HepG2 (cell line): ENCODE data around the gene VAV2. TPM values are rescaled to one million over a fixed set of nuclear protein-coding genes. Genes with fewer than 3 reads are reported as not detected.

Experiments
- AFF4 ChIP-seq: sonication (generic); formaldehyde crosslinking; IDR thresholded peaks from 2 replicates; pipeline ENCODE4 v1.4.0; 2020; ENCODE audit warnings: missing genetic modification reagents
- AGO1 ChIP-seq: fragments of 200-400 bp; formaldehyde crosslinking; IDR thresholded peaks from 2 replicates; pipeline ENCODE4 v1.6.1; 2017; ENCODE audit warnings: mild to moderate bottlenecking, low read depth, low read length, moderate library complexity; ENCODE audit not compliant: poor library complexity, severe bottlenecking
- ARNTL ChIP-seq: sonication (generic); formaldehyde crosslinking; IDR thresholded peaks from 2 replicates; pipeline ENCODE4 v1.4.0; 2020; ENCODE audit warnings: mild to moderate bottlenecking, missing genetic modification reagents
- DNMT3B ChIP-seq: conservative IDR thresholded peaks from 2 replicates; pipeline ENCODE4 v1.6.1; 2016; ENCODE audit warnings: missing biosample characterization, control low read depth
- E2F1 ChIP-seq: sonication (generic); formaldehyde crosslinking; IDR thresholded peaks from 2 replicates; pipeline ENCODE4 v1.5.0; 2020; ENCODE audit warnings: missing genetic modification reagents
- FLYWCH1 ChIP-seq: sonication (generic); formaldehyde crosslinking; IDR thresholded peaks from 2 replicates; pipeline ENCODE4 v1.8.1; 2023; ENCODE audit warnings: mild to moderate bottlenecking, missing genetic modification reagents
- HNF1B ChIP-seq: sonication (generic); formaldehyde crosslinking; IDR thresholded peaks from 2 replicates; pipeline ENCODE4 v1.5.1; 2020; ENCODE audit warnings: mild to moderate bottlenecking, moderate library complexity, missing genetic modification reagents
- HOXA5 ChIP-seq: sonication (generic); formaldehyde crosslinking; IDR thresholded peaks from 2 replicates; pipeline ENCODE4 v1.4.0; 2020; ENCODE audit warnings: missing genetic modification reagents
- JUND ChIP-seq: sonication (generic); formaldehyde crosslinking; IDR thresholded peaks from 2 replicates; pipeline ENCODE4 v1.8.0; 2022; ENCODE audit warnings: mild to moderate bottlenecking, missing genetic modification reagents
- KMT2B ChIP-seq: IDR thresholded peaks from 2 replicates; pipeline ENCODE4 v1.6.1; 2016; ENCODE audit warnings: missing genetic modification reagents, missing compliant biosample characterization
- LCORL ChIP-seq, 2 experiments: fragments of 450-650 bp in 1 of 2; sonication (generic) in 1 of 2; formaldehyde crosslinking in 1 of 2; IDR thresholded peaks; 2 replicates each; pipeline versions ENCODE4 v1.5.0 to v1.6.1; 2017 to 2020; ENCODE audit warnings: antibody characterized with exemption in 1 of 2, missing genetic modification reagents in 1 of 2
- MTA1 ChIP-seq: sonication (generic); formaldehyde crosslinking; IDR thresholded peaks from 2 replicates; pipeline ENCODE4 v1.4.0; 2020; ENCODE audit warnings: missing genetic modification reagents, mild to moderate bottlenecking, borderline replicate concordance
- PHF5A ChIP-seq: IDR thresholded peaks from one replicate; pipeline ENCODE4 v1.6.1; 2018; ENCODE audit warnings: low read depth, missing genetic modification reagents; ENCODE audit not compliant: unreplicated experiment
- PRMT3 ChIP-seq: sonication (generic); formaldehyde crosslinking; IDR thresholded peaks from 2 replicates; pipeline ENCODE4 v1.8.1; 2022; ENCODE audit warnings: low read depth, mild to moderate bottlenecking, moderate library complexity, missing genetic modification reagents, borderline replicate concordance
- ZC3H13 ChIP-seq: sonication (generic); formaldehyde crosslinking; IDR thresholded peaks from 2 replicates; pipeline ENCODE4 v1.8.1; 2023; ENCODE audit warnings: mild to moderate bottlenecking, missing genetic modification reagents, moderate library complexity
- ZFP37 ChIP-seq: sonication (generic); formaldehyde crosslinking; IDR thresholded peaks from 2 replicates; pipeline ENCODE4 v1.4.0; 2020; ENCODE audit warnings: missing genetic modification reagents, borderline replicate concordance
- ZFP90 ChIP-seq: sonication (generic); formaldehyde crosslinking; IDR thresholded peaks from 2 replicates; pipeline ENCODE4 v1.8.0; 2022; ENCODE audit warnings: missing genetic modification reagents, mild to moderate bottlenecking, inconsistent platforms, borderline replicate concordance
- ZNF121 ChIP-seq: sonication (generic); formaldehyde crosslinking; IDR thresholded peaks from 2 replicates; pipeline ENCODE4 v1.5.0; 2020; ENCODE audit warnings: mild to moderate bottlenecking, missing genetic modification reagents
- ZNF850 ChIP-seq: sonication (generic); formaldehyde crosslinking; conservative IDR thresholded peaks from 2 replicates; pipeline ENCODE4 v1.9.0; 2021; ENCODE audit warnings: mild to moderate bottlenecking, missing genetic modification reagents
- ZSCAN25 ChIP-seq: sonication (generic); formaldehyde crosslinking; IDR thresholded peaks from 2 replicates; pipeline ENCODE4 v1.8.0; 2022; ENCODE audit warnings: mild to moderate bottlenecking, missing genetic modification reagents
- polyA plus RNA-seq, 8 experiments: library from polyadenylated mRNA; depleted of rRNA in 3 of 8; stranded (reverse) in 7 of 8; unstranded in 1 of 8; fragments of >200 nt; fragmentation: Illumina TruSeq in 4 of 8; extraction: Trizol in 4 of 8; gene quantifications; 2 replicates each; pipeline versions ENCODE4 v1.2.1 to v1.2.3, GENCODE V29; 2011 to 2016; ENCODE audit warnings: low read depth in 4 of 8, missing spikeins in 1 of 8, mixed read lengths in 1 of 8; ENCODE audit not compliant: insufficient read depth in 1 of 8
- total RNA-seq, 5 experiments: library from RNA; depleted of rRNA; stranded (reverse); fragments of >200 nt; fragmentation: Illumina TruSeq; extraction: Trizol; gene quantifications; 2 replicates each; pipeline ENCODE4 v1.2.3, GENCODE V29; 2016; ENCODE audit warnings: low read depth in 1 of 5
- TF ChIP-seq, protein P1 (sequence below): sonication (generic); formaldehyde crosslinking; IDR thresholded peaks from 2 replicates; pipeline ENCODE4 v1.4.0; 2020; ENCODE audit warnings: missing genetic modification reagents

VAV2 gene
- total and polyA plus RNA-seq, 2 of the 13 experiments (the other 11 are each of a cell fraction or from before 2014, with no cell fraction given) = 22.5 to 22.9 TPM

GRCh38 chr9:133714606-133715294 lies 277.4 kb downstream of the VAV2 start (continued):
- TF ChIP-seq ZFP90 (peak; percentile 56; the same call in 1 of the 2 replicates), AFF4 (peak; percentile 77; the same call in 1 of the 2 replicates), PRMT3 (CRISPR knock-in tag) (no peak), FLYWCH1 (CRISPR knock-in tag) (no peak), AGO1 (no peak), HOXA5 (CRISPR knock-in tag) (no peak; the same call in 1 of the 2 replicates), ZFP37 (peak; percentile 68), ARNTL (CRISPR knock-in tag) (peak; percentile 91), DNMT3B (CRISPR knock-in tag) (no peak), LCORL (IDR thresholded peaks at IDR 0.05) (peak; percentile 49; the same call in 1 of the 2 replicates), LCORL (CRISPR knock-in tag; IDR thresholded peaks at IDR 0.05) (peak; percentile 93), MTA1 (CRISPR knock-in tag) (peak; percentile 95), JUND (CRISPR knock-in tag) (peak; percentile 100), PHF5A (peak; percentile 91), ZC3H13 (no peak), ZNF850 (no peak), ZSCAN25 (CRISPR knock-in tag) (0 out of 2 replicates have a peak, but pooled peaks have one; percentile 14), ZNF121 (CRISPR knock-in tag) (peak; percentile 84), E2F1 (CRISPR knock-in tag) (no peak; the same call in 1 of the 2 replicates), KMT2B (peak; percentile 46; the same call in 1 of the 2 replicates), HNF1B (peak; percentile 83)
- TF ChIP-seq, protein P1, sequence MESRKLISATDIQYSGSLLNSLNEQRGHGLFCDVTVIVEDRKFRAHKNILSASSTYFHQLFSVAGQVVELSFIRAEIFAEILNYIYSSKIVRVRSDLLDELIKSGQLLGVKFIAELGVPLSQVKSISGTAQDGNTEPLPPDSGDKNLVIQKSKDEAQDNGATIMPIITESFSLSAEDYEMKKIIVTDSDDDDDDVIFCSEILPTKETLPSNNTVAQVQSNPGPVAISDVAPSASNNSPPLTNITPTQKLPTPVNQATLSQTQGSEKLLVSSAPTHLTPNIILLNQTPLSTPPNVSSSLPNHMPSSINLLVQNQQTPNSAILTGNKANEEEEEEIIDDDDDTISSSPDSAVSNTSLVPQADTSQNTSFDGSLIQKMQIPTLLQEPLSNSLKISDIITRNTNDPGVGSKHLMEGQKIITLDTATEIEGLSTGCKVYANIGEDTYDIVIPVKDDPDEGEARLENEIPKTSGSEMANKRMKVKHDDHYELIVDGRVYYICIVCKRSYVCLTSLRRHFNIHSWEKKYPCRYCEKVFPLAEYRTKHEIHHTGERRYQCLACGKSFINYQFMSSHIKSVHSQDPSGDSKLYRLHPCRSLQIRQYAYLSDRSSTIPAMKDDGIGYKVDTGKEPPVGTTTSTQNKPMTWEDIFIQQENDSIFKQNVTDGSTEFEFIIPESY (CRISPR knock-in tag) = peak; percentile 43; the same call in 1 of the 2 replicates
